ENCODE measurements around the gene NFX1.

NFX1 gene

DNA sequence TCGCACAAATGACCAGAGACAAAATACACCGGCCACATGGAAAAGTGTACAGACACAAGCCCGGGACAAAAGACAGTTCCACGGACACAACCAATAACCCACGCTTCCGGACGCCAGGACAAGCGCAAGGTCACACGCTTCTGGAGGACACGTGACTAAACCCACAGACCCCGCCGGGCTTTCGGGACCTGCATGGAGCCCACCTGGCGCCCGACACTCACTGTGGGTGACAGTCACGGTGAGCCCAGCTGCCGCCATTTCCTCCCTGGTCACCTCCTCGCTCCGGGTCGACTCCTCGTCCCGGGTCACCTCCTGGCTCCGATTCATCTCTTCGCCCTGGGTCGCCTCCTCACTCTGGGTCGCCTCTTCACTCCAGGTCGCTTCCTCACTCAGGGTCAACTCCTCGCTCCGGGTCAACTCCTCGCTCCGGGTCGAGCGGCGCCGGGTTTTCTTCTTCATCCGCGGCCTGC is 26.3 kb upstream of the NFX1 start:
- TF ChIP-seq ISL1 (CRISPR knock-in tag; IDR thresholded peaks at IDR 0.05) (no peak), RARB (CRISPR knock-in tag; IDR thresholded peaks at IDR 0.05) (no peak)
- TF ChIP-seq, protein P1, sequence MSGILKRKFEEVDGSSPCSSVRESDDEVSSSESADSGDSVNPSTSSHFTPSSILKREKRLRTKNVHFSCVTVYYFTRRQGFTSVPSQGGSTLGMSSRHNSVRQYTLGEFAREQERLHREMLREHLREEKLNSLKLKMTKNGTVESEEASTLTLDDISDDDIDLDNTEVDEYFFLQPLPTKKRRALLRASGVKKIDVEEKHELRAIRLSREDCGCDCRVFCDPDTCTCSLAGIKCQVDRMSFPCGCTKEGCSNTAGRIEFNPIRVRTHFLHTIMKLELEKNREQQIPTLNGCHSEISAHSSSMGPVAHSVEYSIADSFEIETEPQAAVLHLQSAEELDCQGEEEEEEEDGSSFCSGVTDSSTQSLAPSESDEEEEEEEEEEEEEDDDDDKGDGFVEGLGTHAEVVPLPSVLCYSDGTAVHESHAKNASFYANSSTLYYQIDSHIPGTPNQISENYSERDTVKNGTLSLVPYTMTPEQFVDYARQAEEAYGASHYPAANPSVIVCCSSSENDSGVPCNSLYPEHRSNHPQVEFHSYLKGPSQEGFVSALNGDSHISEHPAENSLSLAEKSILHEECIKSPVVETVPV (CRISPR knock-in tag; IDR thresholded peaks at IDR 0.05), result no peak
- ATAC-seq, result peak; percentile 10

GRCh38 chr9:33264473-33265177 is 25.7 kb upstream of the NFX1 start, which contains the start of the genes BAG1 and CHMP5:
Gene BAG1, minus strand, starts transcription at chr9:33264708.
Gene CHMP5, plus strand, starts transcription at chr9:33265049. Its CDS starts 30 bp downstream, at chr9:33265079.
- no peak for TF ChIP-seq ARNTL (CRISPR knock-in tag; IDR thresholded peaks at IDR 0.05; ENCODE audit: borderline replicate concordance, low read depth)
- no peak for TF ChIP-seq SNAI2 (CRISPR knock-in tag; IDR thresholded peaks at IDR 0.05)
- no peak for TF ChIP-seq GLIS3 (CRISPR knock-in tag; IDR thresholded peaks at IDR 0.05)
- TF ChIP-seq OSR1 (CRISPR knock-in tag; IDR thresholded peaks at IDR 0.05), result no peak
- no peak for TF ChIP-seq PPARA (CRISPR knock-in tag; IDR thresholded peaks at IDR 0.05; ENCODE audit: borderline replicate concordance)
- TF ChIP-seq ESRRG (CRISPR knock-in tag; IDR thresholded peaks at IDR 0.05), result no peak
- TF ChIP-seq ISL1 (CRISPR knock-in tag; IDR thresholded peaks at IDR 0.05), result no peak
- TF ChIP-seq, protein P1 (CRISPR knock-in tag; IDR thresholded peaks at IDR 0.05), result no peak
- TF ChIP-seq RARB (CRISPR knock-in tag; IDR thresholded peaks at IDR 0.05), result no peak
- TF ChIP-seq ZNF70 (CRISPR knock-in tag; IDR thresholded peaks at IDR 0.05), result no peak
- no peak for TF ChIP-seq BACH2 (CRISPR knock-in tag; IDR thresholded peaks at IDR 0.05; ENCODE audit: borderline replicate concordance)
- no peak for TF ChIP-seq ZNF565 (CRISPR knock-in tag; conservative IDR thresholded peaks at IDR 0.05; ENCODE audit: low read depth)
- TF ChIP-seq, protein P2, sequence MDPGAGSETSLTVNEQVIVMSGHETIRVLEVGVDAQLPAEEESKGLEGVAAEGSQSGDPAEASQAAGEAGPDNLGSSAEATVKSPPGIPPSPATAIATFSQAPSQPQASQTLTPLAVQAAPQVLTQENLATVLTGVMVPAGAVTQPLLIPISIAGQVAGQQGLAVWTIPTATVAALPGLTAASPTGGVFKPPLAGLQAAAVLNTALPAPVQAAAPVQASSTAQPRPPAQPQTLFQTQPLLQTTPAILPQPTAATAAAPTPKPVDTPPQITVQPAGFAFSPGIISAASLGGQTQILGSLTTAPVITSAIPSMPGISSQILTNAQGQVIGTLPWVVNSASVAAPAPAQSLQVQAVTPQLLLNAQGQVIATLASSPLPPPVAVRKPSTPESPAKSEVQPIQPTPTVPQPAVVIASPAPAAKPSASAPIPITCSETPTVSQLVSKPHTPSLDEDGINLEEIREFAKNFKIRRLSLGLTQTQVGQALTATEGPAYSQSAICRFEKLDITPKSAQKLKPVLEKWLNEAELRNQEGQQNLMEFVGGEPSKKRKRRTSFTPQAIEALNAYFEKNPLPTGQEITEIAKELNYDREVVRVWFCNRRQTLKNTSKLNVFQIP (CRISPR knock-in tag; IDR thresholded peaks at IDR 0.05; ENCODE audit: borderline replicate concordance, low read depth), result no peak
- TF ChIP-seq PATZ1 (CRISPR knock-in tag; IDR thresholded peaks at IDR 0.05; ENCODE audit: borderline replicate concordance), result no peak
- peak; percentile 92 for ATAC-seq

DNA sequence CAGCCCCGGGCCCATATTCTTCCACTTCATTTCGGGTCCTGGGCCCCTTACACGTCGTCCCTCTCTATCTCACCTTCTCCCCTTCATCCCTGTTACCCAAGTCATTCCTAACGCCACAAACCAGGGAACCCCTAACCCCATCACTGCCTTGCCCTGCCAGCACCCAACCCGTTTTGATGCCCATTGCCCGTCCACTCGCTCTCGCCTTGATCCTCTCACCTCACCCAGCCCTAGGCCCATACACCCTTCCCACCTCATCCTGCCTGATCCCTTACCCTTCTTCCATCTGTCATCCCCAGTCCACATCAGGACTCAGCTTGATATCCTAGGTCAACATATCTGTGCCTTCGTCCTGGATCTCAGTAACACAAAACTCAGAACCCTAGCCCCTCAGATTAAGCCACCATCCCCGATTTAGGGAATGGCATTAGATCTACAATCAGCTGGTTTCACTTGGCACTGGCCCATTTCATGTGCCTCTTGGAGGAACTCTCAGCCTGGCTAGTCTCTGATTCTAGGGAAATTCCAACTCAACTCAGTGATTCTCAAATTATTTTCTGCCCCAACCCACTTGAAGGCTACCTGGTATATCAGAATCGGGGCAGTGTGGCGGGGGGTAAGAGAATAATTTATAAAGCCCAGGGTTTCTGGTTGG is 25.0 kb upstream of the NFX1 start:
- no peak for TF ChIP-seq PATZ1 (CRISPR knock-in tag; IDR thresholded peaks at IDR 0.05; ENCODE audit: borderline replicate concordance)
- TF ChIP-seq ZNF565 (CRISPR knock-in tag; conservative IDR thresholded peaks at IDR 0.05; ENCODE audit: low read depth), result no peak
- no peak for TF ChIP-seq TOX (CRISPR knock-in tag; IDR thresholded peaks at IDR 0.05; ENCODE audit: borderline replicate concordance)
- no peak for TF ChIP-seq ESRRG (CRISPR knock-in tag; IDR thresholded peaks at IDR 0.05)
- TF ChIP-seq OSR1 (CRISPR knock-in tag; IDR thresholded peaks at IDR 0.05), result no peak
- TF ChIP-seq PPARA (CRISPR knock-in tag; IDR thresholded peaks at IDR 0.05; ENCODE audit: borderline replicate concordance), result no peak
- TF ChIP-seq, protein P2 (CRISPR knock-in tag; IDR thresholded peaks at IDR 0.05; ENCODE audit: borderline replicate concordance, low read depth), result no peak
- TF ChIP-seq RARB (CRISPR knock-in tag; IDR thresholded peaks at IDR 0.05), result no peak
- ATAC-seq, result no peak

Measured in SK-N-SH treated with all-trans-retinoic acid at 6 μM for 48 hours (cell line).